GM12874 (cell line): ENCODE data around the gene WDR45B.

Source experiments
- CTCF ChIP-seq: IDR thresholded peaks from 2 replicates; pipeline ENCODE4 v1.5.1; 2011; ENCODE audit warnings: low read depth, mild to moderate bottlenecking, control low read depth, low read length, moderate library complexity; ENCODE audit not compliant: insufficient read depth

Gene WDR45B

DNA sequence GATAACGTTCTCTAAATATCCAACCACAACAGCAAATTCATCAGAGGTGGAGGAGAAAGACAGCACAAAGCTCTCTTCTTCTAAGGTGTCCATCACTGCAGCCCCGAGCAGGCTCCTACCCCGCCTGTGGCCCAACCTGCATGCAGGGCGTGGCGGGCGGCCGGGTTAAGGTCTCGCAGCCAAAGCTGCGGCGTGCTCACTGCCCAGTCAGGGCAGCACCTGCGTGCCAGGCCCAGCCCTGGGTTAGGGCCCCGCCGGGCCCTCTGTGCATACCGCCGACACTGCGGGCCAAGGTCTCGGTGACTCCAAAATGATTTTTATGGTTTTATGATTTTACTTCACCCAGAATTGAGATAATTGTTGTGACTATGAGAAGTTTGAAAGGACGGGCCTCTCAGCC lies 70.9 kb downstream of the WDR45B start:
- TF ChIP-seq CTCF: no peak

- TF ChIP-seq CTCF: no peak
Measured at GRCh38 chr17:82574041-82574440, 74.2 kb downstream of the WDR45B start.

GRCh38 chr17:82571855-82572254 lies 76.4 kb downstream of the WDR45B start:
- no peak for TF ChIP-seq CTCF

GRCh38 chr17:82570277-82570676 lies 78.0 kb downstream of the WDR45B start:
- TF ChIP-seq CTCF: no peak

GRCh38 chr17:82569621-82570020 lies 78.6 kb downstream of the WDR45B start:
- no peak for TF ChIP-seq CTCF

DNA sequence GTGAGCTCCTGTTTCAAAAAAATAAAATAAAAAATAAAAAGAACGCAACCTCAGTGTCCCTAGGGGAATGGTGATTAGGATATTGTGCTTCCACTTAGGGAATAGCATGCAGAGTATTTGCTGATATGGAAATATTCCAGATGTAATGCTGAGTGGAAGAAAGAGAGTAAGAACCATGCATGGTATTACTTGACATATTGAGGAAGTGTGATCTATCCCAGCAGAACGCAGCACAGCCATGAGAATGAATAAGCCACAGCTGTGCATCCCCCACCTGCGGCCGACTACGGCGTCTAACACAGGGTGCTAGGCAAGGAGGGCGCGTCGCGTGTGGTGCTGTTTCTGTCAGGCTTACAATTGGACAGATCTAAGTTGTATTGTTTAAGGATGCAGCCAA lies 79.2 kb downstream of the WDR45B start:
- TF ChIP-seq CTCF: no peak

DNA sequence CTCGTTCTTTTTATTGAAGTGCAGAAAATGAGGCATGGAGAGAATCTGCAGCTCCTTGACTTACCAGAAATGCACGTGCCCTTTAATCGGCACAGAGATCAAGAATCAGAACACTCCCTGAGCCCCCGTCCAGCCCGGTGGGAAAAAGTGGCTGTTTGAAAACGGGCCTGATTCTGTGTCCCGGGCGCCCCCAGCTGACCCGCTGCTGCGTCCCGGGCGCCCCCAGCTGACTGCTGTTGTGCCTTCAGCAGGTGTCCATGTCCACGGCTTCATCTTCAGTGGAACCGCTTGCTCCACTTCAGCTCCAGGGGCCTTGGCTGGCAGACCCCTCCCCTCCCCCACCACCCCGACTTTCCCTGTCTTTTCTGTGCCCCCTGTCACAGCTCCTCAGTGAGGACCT lies 81.0 kb downstream of the WDR45B start:
- TF ChIP-seq CTCF: no peak
